Islet precursor cell (in vitro differentiated cells): Measurements from ENCODE around the gene LINGO1.
A peak's percentile ranks its signal among the peaks of the same experiment; 100 is the strongest.

Source experiments
- DNase-seq: peaks from one replicate; pipeline ENCODE4 v3.0.0-alpha.2; 2018

LINGO1 gene

DNA sequence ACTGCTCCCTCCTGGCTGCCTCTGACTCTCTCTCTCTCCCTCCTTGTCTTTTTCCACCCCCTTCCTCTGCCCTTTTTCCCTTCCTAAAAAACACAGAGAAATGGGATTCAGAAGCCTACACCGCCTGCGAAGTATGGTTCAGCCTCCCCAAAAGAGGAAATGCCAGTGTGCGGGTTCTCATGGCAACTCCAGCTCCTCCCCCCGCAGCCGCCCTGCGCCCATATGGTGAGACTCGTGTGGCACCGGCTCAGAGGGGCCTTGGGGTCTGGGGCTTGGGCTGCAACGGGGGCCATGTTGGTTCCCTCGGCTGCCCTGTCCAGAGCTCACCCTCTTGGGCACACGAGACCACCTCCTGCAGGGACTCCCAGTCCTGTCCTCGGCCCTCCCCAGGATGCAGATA, 23.6 kb upstream of the LINGO1 start:
- DNase-seq: no peak

DNA sequence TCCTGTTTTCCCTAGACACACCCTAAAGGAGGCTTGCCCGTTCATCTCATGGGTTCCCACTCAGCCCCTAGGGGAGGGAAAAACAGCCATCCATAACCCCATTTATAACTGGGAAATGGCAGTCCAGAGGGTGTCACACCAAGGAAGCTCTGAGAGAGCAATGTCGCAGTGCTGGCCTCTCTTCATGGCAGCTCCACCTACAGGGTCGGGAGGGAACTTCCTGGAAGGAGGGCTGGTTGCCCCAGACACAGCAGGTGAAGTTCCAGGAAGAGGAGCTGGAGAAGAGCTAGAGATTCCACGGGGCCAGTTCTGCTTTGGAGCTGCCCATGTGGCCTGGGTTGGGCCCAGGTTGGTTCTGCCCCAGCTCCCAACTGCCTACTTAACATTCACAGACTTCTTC, 22.3 kb upstream of the LINGO1 start:
- DNase-seq: peak; percentile 73

DNA sequence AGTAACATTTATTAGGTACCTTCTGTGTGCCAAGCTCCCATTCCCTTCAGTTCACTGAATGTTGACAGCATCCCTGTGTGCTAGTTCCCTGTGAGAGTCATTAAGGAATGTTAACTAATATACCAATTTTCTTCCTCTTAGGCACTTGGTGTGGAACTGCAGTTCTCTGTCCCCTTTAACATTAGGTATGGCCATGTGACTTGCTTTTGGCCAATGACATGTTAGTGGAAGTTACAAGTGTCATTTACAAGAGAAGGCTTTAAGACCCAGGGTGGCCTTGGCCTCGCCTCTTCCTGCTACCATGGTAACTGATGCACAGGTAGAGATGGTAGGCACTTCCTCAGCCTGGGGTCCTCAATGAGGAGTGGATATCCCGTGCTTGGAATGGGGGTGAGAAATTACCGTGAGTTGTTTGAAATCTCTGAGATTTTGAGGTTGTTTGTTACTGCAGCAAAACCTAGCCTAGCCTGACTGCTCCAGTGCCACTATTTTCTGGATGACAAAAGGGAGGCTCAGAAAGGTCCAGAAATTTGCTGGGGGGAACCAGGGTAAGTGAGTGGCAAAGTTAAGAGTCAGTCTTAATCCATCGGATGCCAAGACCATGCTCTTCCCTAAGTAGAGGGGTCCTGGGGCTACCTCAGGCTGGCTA, 21.2 kb upstream of the LINGO1 start:
- no peak for DNase-seq

DNA sequence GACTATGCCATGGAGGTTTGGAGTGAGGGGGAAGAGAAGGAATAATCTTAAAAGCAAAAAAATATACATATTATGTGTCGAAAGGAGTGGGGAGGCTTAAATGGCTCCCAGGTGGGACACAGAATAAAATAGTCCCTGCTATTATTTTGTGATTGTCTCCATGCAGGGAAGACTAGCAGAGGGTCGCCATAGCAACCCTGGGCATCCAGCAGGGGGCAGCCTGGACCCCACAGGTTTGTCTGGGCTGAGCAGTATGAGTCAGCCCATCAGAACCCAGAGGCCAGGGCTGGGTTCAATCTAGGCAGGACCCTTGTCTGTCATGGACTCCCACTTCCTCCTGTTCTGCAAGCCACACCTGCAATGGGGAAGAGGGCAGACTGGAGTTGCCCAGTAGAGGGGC, 17.6 kb upstream of the LINGO1 start:
- DNase-seq: peak; percentile 91

DNA sequence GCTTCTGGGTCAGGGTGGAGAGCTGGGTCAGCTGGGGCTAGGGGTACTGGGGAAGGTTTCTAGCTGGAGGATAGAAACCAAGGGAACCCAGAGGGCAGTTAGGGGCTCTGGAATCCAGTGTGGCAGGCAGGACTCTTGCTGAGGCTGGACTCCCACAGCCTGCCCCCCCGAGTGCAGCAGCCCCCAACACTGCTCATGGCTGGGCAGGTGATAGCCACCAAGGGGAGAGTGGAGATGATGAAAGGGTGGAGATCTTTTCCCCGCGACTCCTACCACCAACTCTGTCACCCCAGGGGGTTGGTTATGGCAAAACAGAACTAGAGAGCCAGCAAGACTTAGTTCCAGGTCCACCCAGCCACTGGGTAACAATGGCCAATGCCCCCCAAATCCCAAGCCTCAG, 16.9 kb upstream of the LINGO1 start:
- DNase-seq: no peak

DNA sequence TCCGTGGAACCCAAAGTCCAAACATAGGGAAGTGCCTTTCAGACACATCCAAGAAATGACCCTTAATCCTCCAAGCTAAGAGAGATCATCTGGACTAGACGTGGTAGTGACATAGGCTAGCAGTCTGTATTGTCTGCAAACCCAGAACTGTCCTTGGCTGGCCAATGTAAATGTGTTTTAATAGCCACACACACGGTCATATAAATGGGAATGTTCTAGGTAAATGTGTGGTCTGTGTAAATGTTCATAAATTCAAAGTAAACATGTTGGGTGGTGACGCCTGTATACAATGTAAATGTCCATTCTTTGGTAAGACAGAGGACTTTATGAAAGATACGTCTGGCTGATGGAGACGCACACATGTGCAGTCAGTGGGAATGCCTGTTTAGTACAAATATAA, 16.3 kb upstream of the LINGO1 start:
- DNase-seq: no peak

DNA sequence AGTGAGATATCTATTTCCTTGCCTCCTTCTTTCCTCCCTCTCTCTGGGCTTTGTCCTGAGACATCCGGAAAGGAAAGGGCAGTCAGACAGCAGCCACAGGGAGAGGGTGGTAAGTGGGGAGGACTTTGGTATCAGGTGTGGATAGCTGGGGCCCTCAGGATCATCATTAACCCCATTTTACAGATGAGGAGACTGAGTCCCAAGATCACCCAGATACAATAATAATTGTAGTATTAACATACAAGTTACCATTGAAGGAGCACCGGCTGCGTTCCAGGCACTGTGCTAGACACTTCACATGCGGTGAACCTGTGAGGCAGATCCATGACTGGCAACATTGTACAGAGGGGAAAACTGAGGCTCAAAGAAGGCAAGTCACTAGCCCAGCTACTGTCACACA, 15.2 kb upstream of the LINGO1 start:
- DNase-seq: no peak

DNA sequence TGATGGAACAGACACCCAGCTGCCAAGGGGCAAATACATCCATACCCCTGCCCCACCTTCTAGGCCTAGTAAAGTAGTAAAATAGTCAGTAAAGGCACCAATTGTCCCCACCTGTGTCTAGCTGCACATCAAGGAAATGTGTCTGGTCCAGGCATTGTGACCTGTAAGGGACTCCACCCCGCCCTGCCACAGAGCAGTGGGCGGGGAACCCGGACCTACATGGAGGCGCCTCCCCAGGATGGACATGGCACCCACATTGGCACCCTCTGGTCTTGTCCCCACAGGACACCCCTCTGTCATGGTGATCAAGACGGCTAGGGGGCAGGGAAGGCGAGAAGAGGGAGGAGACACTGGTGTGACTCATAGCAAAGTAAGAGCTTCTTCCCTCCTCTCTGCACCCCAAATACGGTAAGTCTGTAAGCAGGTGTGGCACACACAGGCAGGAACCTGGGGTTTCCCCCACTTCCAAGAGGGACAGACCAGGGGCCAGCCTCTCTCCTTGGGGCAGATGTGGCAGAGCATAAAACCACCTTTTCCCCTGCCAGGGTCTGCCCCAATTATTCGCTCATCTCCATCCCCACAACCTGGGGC, 13.5 kb upstream of the LINGO1 start:
- no peak for DNase-seq

DNA sequence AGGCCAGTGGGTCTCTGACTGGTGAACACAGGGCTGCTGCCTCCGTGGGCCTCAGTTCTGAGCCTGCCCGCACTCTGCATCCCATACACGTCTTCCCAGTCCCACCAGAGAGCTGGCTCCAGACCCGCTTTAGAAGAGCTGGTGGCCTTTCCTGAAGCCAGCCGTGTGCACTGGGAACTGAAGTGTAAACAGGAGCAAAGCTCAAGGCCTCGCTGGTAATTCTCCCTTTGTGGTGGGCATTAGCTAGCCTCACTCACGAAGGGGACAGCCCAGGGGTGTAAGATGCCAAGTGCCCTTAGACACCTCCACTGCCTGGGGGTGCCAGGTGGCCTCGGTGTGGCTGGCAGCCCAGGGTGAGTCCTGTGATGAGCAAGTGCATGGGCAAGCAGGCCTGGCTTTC, 12.9 kb upstream of the LINGO1 start:
- DNase-seq: no peak

DNA sequence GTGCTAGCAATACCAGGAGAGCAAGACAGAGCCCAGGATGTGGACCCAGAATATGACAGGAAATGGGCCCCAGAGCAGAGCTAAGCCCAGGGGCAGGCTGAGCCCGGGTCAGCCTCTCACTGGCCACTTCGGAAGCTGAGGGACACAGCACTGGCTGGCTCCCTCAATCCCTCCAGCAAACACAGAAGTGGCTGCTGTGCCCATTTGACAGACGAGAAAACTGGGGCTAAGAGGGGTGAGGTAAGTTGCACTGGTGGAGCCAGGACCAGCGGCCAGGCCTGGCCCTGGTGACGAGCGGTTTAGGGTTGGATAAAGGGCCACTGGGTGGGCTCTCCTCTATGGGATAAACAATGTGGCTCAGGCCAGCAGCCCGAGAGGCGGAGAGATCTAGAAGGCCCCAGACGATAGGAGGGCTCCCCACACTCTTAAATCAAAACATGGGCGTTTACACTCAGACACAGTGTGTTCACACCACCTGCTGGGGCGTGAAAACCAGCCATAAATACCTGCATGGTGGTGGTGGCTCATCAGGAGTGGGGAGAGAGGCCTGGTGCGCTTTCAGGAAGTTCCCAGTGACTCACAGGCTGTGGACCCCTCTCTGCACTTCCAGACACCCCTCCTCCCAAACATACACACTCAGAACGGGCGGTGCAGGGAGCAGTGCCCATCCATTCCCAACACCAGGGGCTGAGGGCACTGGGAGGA, 12.0 kb upstream of the LINGO1 start:
- DNase-seq: no peak

DNA sequence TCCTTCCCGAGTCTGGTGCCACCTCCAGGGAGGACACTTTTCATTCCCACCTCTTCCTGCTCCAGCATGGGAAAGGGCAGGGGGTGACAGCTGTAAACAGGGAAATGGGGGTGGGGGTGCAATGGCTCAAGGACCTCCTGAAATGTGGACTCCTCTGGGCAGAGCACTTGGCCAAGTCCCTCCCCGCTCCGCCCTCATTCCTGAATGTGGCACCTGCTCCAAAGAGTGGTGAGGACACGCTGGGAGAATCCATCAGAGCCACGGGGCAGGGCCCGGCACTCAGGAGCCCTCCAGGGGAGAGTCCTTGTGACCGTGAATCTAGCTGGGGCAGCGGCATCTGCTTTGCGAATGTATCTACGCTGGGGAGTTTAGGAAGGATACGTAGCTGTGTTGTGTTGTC, 11.1 kb upstream of the LINGO1 start:
- DNase-seq: no peak

DNA sequence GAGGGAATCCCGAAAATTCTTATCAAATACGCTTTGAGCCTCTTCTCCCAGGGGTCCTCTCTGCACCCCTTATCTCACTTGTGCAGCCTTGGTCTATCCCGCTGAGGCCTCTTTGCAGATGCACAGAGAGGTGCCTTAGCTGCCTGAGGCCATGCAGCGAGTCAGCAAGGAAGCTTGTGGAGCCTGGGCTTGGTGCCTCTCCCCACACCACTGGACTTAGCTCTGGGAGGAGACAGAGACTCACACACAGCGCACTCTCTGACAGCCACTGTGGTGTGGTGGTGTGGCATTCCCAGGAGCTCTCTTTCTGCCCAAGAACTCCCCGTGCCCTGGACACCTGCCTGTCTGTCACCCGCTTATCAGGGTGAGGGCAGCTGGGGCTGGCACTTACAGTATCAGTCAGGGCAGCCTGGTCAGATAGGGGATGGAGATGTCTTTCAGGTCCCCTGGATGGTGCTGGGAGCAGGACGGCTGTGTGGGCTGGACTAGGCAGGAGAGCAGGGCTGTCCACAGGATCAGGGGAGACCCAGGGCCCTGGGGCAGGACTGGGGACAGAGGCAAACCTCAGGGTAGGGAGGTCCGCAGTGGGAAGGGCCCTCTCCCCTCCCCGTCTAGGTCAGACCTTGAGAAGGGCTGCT, 10.2 kb upstream of the LINGO1 start:
- DNase-seq: peak; percentile 84

DNA sequence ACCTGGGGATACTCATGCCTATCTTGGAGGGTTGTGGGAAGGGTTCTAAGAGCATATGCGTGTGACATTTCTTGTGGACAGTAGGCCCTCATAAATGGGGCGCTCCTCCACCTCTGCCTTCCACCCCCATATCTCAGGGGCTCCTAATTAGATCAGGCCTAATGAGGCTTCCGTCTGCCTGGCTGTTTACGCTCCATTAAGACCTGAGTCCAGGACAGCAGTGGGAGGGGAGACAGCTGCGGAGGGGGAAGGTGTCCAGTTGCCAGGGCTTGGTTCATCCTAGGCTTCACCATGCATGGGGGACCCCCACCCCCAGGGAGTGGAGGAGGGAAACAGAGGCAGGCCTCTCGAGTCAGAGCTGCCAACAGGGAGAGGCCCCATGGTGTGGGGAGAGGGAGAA, 9.3 kb upstream of the LINGO1 start:
- no peak for DNase-seq

DNA sequence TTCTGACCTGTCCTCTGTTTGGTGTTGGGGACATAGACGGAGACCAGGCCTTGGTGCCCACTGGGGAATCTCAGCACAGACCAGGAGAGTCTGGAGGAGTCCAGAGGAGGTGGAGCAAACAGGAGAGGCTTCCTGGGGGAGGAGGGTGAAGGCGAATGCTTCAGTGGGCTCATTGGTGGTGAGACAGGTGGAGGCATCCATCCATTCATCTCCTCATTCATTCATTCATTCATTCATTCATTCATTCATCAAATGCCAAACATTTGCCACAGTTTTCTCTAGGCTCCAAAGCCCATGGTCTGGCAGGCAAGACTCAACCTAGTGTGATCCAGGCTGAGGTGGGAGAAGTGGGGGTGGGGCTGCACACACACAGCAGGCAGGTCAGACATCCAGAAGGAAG, 7.9 kb upstream of the LINGO1 start:
- no peak for DNase-seq

DNA sequence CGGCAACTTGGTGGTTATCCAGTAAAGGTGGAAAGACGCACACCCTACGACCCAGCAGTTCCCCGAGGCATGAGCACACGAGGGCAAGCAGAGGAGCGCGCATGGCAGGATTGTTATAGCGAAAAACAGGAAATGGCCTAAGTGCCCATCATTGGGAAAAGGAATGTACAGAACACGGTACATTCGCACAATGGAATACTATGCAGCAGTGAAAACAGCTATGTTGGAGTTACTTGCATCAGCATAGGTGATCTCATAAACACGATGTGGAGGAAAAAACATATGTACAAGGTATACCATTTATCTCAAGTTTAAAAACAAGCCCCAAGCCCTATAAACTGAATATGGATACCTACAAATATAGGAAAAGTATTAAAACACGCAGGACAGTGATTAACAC, 6.7 kb upstream of the LINGO1 start:
- no peak for DNase-seq

DNA sequence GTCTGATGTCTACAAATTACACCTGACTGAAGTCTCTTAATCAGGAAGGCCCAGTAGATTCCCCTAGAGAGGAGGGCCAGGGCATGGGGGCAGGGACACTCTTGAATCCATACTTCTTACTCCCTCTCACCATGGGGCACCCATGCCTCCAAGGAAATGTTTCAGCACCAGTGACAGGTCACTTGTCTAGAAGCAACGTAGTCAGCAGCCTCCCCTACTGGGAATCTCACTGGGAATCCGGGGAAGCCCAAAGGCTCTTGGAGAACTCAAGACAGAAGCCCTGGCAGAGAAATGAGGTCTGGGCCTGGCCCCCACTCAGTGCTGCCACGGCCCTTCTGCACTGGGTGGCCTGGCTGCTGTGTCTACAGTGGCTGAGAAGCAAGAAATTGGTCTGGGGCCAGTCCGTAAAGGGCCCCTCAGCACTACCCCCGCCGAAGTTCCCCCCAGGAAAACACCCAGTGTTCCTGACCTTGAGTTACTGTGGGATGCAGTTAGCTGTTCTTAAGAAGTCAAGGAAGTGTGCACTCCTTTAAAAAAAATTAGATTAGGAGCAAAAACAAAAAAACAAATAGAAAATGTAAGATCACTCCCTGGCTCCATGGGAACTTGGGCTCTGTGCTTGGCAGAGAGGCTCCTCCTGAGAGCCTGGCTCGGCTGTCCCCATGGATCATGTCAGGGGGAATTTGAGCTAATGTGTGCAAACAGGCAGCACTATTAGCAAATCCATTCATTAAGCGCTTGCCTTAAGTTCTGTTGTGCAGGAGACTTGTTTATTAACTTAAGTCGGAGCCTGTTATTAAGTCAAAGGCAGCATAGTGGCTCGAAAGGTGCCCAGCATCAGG, 5.4 kb upstream of the LINGO1 start:
- peak; percentile 70 for DNase-seq

DNA sequence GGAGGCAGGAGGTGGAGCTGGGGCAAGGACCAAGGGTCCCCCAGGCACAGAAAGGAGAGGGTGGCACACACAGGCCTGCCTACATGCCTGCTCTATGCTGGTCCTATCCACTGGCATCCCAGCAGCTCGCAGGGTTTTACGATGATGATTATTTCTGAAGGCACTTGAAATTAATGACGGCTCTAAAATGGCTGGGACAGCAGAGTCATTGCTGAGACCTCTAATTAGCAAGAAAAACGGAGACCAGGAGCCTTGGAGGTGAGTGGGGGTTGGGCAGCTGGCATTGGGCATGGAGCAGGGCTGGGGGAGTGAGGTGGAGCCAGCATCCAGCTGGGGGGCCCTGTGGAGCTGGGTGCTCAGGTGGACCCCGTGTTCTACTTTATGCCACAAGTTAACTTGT, 3.5 kb upstream of the LINGO1 start:
- no peak for DNase-seq

DNA sequence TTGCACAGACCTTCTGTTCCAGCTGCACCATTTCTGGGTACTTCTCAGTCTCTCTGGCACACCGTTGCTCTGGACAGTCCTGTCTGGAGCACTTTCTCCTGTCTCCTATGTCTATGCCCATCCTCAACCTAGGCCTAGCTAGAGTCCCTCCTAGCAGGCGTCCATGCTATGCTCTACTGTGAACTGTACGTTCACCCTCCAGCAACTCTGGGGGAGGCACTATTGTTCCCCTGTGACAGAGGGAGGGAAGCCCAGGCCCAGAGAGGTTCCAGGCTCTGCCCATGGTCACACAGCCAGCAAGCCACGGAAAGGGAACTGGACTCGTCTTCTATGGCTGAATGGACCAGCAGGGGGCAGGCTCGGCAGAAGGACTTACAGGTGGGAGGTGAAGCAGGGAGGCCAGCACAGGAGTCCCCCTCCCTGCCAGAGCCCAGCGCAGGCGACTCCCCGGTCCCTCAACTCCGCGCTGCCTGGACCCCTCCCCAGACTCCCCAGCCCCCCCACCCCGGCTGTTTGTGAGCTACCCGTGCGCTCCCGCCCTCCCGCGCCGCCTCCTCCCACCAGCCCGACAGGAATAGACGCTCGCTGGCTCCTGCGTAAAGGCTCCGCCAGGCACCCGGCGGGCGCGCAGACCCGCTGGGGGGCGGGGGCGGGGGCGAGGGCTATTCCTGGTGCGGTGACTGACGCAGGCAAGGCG, 1.7 kb upstream of the LINGO1 start:
- DNase-seq: peak; percentile 94

DNA sequence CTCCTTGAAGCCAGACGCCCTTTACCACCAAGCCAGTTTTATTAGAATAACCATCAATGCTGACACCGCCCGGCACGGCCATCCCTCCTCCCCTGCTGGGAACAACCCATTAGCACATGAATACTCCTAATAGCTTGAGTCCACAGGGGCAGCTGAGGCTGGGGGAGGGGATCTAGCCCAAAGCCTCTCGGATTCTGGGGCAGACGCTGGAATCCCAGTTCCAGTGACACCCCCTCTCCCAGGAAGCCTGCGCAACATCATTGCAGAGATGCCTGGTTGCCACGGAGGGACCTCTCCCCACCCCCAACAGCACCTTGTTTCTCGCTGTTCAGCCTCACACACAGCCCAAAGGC, 1.2 kb upstream of the LINGO1 start:
- no peak for DNase-seq

DNA sequence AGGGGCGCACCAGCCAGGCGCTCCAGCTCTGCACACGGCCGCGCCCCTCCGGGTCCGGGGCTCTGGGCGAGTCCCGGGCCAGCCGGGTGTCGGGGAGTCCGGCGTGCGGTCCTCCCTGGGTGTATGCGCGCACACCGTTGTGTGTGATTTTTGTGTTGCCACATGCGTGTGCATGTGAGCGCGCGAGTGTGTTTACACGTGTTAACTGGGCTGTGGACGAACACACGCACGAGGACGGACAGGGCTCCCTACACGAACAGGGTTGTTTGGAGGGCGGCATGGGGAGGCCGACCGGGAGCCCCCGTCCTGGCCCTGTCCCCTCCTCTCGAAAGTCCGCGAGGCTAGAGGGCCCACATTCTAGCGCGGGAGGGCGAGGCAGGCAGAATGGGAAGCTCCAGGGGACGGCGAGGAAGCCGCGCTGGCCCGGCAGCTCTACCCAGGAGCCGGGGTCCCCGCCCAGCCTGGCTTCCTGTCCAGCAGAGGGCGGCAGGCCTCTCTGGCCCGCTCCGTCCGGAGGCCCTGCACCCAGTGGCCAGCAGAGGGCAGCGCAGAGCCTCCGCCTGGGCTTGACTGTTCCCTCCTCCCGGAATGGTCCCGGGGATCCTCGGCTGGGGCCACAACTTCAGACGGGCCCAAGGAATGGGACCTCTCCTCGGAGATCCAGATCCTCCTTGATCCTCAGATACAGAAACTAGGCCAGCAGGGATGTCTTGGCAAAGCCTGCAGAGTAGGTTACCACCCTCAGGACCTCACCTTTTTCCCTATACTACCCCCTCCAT, 611 bp upstream of the LINGO1 start:
- DNase-seq: peak; percentile 95

DNA sequence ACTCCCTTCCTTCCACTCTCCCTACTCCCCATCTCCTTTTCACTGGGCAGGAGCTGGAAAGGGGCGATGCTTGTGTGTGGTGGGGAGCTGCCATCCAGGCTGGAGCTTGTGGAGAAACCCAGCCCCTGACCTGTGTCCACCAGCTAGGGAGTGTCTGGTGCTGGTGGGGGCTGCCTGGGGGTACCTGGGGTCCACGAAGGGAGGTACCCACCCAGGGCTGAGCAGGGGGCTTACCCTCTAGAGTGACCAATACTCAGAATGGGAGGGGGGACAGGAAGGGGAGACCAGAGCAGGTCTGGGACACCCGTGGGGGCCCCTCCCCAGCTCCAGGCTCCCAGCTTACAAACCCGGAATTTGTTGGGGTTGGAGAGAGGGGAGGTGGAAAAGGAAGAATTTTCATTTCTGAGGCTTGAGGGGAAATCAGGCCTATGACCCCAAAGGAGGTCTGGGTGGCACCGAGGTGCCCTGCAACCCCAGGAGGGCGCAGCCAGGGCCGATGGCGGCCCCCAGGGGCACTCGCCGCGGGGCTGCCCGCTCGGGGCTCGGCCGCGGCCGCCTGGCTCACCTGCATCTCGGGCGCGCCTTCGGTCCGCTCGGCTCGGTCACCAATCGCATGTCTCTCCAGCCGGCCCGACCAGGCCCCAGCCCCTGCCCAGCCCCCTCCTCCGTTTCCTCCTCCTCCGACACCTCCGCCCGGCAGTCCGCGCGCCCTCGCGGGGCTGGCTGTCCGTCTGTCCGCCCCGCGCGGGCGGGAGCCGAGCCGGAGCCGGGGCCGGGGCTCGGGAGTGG, 773 bp downstream of the LINGO1 start:
- DNase-seq: peak; percentile 80
